Muscle layer of colon (tissue), 2 donors: ENCODE measurements around the gene YBX2.
"Not testable (repeated sequence)": the region's sequence is repeated elsewhere in the genome, so short reads cannot be mapped to it uniquely, and the experiment has no call there.

Experiments used
- H3K27ac ChIP-seq: one replicate; pipeline ENCODE4 v1.7.0; 2013; ENCODE audit warnings: low read depth, mild to moderate bottlenecking, low read length, moderate library complexity
- H3K27me3 ChIP-seq, 2 donors: one replicate each; pipeline ENCODE4 v1.7.0; 2013; ENCODE audit warnings: low read length in 2 of 2, mild to moderate bottlenecking in 2 of 2; ENCODE audit not compliant: insufficient read depth in 2 of 2, control insufficient read depth in 1 of 2
- H3K36me3 ChIP-seq: one replicate; pipeline ENCODE4 v1.7.0; 2013; ENCODE audit warnings: mild to moderate bottlenecking, low read length; ENCODE audit not compliant: insufficient read depth
- H3K4me1 ChIP-seq: one replicate; pipeline ENCODE4 v1.7.0; 2013; ENCODE audit warnings: mild to moderate bottlenecking, low read length; ENCODE audit not compliant: insufficient read depth
- H3K4me3 ChIP-seq, 2 donors: one replicate each; pipeline ENCODE4 v1.7.0; 2013; ENCODE audit warnings: low read length in 2 of 2, low read depth in 1 of 2, mild to moderate bottlenecking in 1 of 2, moderate library complexity in 1 of 2
- H3K9ac ChIP-seq: one replicate; pipeline ENCODE4 v1.7.0; 2013; ENCODE audit warnings: low read length
- H3K9me3 ChIP-seq: one replicate; pipeline ENCODE4 v1.7.0; 2013; ENCODE audit warnings: mild to moderate bottlenecking, low read length
- donor health status: abdominal sarcoma.
- donor health status: Adenocarcinoma of cecum.

YBX2 gene

DNA sequence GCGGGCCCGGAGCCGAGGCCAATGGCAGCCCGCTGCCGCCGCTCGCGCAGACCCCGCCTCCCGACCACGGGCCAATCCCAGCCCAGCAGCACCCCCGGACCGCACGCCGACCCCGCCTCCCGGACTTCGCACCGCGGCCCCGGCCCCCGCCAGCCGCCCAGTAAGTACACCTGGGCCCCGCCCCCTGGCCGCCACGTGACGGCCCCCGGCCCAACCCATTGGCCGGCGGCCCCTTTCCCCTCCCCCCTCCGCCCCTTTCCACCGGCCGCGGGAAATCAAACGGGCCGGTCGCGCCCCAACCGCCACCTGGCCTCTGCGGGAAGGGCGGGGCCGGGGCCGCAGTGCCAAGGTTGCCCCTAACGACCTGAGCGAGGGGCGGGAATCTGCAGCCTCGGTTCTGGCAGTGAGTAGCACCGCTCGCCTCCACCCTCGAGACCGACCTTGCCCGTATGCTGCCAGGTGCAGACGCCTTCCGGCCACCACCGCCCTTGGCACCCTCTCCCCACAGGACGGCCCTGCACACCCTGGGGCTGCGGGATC, at the start of gene YBX2:
TSS of gene YBX2 (minus strand) at position 26 of the 540 bp plus-strand sequence. CDS start 139 bp downstream, outside the sequence.
- Histone ChIP-seq H3K36me3 (no peaks in the 10 kb centered on the region), H3K4me3 (peak within 1 kb of the TSS; percentile 32 to 38), H3K4me1 (peaks cover 51% of the 10 kb centered on the region), H3K27me3 (peaks cover 0 to 22% of the 10 kb centered on the region in 2 donors), H3K9ac (no peak within 1 kb of the TSS), H3K27ac (peak within 1 kb of the TSS; percentile 39), H3K9me3 (no peaks in the 10 kb centered on the region)

DNA sequence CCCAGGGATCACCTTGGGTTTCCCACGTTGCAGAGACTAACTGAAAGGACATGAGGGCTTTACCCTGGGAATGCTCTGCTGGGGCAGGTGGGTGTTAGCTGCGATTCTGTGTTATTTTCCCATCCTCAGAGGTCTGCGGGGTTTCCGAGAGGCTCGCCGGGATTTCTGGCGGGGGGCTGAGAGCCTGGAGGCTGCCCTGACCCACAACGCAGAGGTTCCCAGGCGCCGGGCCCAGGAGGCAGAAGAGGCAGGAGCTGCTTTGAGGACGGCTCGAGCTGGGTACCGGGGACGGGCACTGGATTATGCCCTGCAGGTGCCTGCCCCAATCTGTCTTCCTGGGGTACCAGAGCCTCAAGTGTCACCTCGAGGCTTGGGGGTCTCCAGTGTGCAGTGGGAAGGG, 48.8 kb upstream of the YBX2 start:
- peaks cover 0 to 33% of the 10 kb centered on the region in 2 donors for H3K27me3 ChIP-seq
- H3K27ac ChIP-seq, result no peak overlapping the region
- no peaks in the 10 kb centered on the region for H3K4me1 ChIP-seq
- H3K9ac ChIP-seq, result no peak overlapping the region
- no peaks in the 10 kb centered on the region for H3K9me3 ChIP-seq
- no peaks in the 10 kb centered on the region for H3K36me3 ChIP-seq
- no peak overlapping the region for H3K4me3 ChIP-seq

DNA sequence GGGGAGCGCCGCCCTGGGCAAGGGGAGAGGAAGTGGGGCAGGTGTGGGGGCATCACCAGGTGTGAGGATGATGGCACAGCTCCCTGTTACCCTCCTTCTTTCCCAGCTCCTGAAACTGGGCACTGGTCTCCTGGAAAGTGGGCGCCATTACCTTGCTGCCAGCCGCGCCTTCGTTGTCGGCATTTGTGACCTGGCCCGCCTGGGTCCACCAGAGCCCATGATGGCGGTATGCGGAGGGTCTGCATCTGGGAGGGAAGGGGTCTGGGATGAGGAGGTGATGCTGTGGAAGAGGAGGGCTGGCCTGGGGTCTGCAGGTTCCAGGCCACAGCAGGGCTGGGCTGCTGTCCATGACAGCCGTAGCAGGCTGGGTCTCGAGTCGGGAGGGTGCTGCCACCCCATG, 47.4 kb upstream of the YBX2 start:
- Histone ChIP-seq H3K27ac (no peak overlapping the region), H3K9ac (no peak overlapping the region), H3K4me1 (no peaks in the 10 kb centered on the region), H3K9me3 (no peaks in the 10 kb centered on the region), H3K27me3 (peaks cover 0 to 39% of the 10 kb centered on the region in 2 donors), H3K4me3 (no peak overlapping the region), H3K36me3 (no peaks in the 10 kb centered on the region)

DNA sequence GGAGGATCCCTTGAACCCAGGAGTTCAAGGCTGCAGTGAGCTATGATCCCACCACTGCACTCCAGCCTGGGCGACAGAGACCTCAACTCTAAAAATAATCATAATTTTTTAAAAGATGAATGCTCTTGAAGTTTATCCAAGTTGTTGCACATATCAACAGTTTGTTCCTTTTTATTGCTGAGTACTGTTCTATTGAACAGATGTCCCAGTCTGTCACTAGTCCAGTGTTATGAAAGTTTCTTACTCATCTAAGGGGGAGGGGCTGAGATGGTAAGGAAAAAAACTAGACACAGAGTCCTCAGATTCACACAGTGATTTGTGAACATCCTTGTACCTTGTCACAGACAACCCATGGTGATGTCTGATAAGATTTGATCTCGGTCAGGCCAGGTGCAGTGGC, 45.7 kb upstream of the YBX2 start:
- Histone ChIP-seq H3K9me3 (no peaks in the 10 kb centered on the region), H3K27me3 (peaks cover 0 to 55% of the 10 kb centered on the region in 2 donors), H3K27ac (no peak overlapping the region), H3K4me1 (no peaks in the 10 kb centered on the region), H3K36me3 (no peaks in the 10 kb centered on the region), H3K4me3 (no peak overlapping the region), H3K9ac (no peak overlapping the region)

DNA sequence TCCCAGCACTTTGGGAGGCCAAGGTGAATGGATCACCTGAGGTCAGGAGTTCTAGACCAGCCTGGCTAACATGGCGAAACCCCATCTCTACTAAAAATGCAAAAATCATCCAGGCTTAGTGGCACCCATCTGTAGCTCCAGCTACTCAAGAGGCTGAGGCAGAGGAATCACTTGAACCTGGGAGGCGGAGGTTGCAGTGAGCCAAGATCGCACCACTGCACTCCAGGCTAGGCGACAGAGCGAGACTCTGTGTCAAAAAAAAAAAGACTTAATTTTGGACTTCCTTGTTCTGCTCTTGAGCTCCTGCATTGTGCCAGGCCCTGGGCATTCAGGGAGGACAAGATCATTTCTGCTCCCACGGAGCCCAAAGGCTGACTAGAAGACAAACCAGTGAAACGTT, 43.2 kb upstream of the YBX2 start:
- H3K9ac ChIP-seq, H3K36me3 ChIP-seq, H3K9me3 ChIP-seq, H3K27ac ChIP-seq, H3K4me1 ChIP-seq, H3K4me3 ChIP-seq: not testable (repeated sequence)
- H3K27me3 ChIP-seq, result peaks cover 0 to 47% of the 10 kb centered on the region in 2 donors

DNA sequence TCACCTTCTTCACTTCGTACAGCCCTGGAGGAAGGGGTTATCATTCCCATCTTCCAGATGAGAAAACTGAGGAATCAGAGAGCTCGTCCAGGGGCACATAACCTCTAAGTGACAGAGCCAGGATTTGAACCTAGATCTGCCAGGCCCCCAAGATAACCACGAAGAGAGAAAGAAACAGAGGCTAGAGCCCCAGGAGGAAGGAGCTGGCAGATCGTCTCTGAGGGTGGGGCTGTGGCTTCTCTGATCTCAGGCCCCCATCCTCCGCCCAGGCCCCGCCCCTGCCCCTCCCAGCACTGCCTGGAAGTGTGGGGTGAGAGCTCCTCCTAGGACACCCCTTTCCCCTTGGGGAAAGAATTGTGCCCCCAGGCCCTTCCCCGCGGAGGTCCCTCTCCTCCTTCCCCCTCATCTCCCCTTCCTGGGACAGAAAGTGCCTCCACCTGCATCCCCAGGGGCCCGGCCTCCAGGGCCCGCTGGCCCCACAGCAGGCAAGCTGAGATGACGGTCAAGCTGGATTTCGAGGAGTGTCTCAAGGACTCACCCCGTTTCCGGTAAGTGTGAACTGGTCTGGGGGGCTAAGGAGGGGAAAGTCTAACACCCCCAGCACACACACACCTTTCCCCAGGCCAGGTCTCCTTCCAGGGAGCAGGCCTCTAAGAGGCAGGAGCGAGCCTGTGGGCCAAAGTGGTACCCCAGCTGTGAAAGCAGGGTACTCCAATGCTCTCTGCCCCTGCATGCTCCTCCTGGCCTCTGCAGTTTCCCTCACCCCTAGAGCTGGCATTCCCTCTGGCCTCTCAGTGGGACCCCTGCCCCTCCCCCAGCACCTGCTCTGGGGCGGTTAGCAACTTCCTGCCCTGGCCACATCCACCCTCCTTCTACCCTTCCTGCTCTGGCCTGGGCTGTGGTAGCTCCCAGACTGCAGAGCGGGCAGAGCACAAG, 42.1 kb upstream of the YBX2 start, which contains the start of gene ACAP1:
TSS of gene ACAP1 (plus strand) at position 290 of the 936 bp plus-strand sequence. CDS start at position 496, 206 bp downstream.
- Histone ChIP-seq H3K4me1 (no peaks in the 10 kb centered on the region), H3K9me3 (no peaks in the 10 kb centered on the region), H3K27me3 (peaks cover 0 to 42% of the 10 kb centered on the region in 2 donors), H3K4me3 (no peak within 1 kb of the TSS), H3K27ac (no peak within 1 kb of the TSS), H3K9ac (no peak within 1 kb of the TSS), H3K36me3 (no peaks in the 10 kb centered on the region)

DNA sequence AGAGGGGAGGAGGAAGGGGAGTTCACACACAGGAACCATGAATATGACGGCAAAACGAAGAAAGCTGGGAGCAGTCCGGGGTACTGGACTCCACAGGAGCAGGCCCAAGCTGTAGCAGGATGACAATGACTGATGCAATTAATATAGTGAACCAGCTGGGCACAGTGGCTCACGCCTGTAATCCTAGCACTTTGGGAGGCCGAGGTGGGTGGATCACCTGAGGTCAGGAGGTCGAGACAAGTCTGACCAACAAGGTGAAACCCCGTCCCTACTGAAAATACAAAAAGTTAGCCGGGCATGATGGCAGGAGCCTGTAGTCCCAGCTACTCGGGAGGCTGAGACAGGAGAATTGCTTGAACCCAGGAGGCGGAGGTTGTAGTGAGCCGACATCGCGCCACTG, 41.3 kb upstream of the YBX2 start:
- not testable (repeated sequence) for H3K4me3 ChIP-seq, H3K9me3 ChIP-seq, H3K36me3 ChIP-seq, H3K4me1 ChIP-seq, H3K9ac ChIP-seq, H3K27ac ChIP-seq
- peaks cover 0 to 35% of the 10 kb centered on the region in 2 donors for H3K27me3 ChIP-seq

DNA sequence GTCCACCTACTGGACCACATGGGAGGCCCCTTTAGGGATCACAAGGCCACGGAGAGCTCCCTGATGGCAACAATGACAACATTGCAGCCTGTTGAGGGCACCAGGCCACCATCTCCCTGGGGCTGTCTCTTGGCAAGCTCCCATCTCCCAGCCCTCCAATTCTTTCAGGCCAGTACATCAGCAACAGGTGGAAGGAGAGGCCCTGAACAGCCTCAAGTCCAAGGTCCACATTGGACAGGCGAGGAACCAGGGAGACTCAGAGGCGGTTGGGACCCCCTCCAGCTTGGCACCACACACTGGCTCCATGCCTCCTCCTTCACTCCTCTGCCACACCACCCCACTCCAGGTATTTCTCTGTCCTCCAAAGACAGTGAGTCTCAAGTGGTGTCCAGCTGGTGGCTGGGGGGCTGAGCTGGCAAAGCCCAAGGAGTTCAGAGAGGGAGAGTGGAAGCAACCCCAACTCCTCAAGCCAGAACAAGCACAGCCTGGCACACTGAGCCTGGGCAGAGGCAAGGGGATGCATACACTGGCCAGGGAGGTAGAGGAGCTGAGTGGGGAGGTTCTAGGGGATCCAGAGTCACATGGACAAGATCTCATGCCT, 40.6 kb upstream of the YBX2 start:
- H3K4me1 ChIP-seq, result peaks cover 8% of the 10 kb centered on the region
- no peak overlapping the region for H3K4me3 ChIP-seq
- H3K36me3 ChIP-seq, result no peaks in the 10 kb centered on the region
- no peaks in the 10 kb centered on the region for H3K9me3 ChIP-seq
- H3K27me3 ChIP-seq, result peaks cover 0 to 31% of the 10 kb centered on the region in 2 donors
- no peak overlapping the region for H3K27ac ChIP-seq
- H3K9ac ChIP-seq, result no peak overlapping the region

DNA sequence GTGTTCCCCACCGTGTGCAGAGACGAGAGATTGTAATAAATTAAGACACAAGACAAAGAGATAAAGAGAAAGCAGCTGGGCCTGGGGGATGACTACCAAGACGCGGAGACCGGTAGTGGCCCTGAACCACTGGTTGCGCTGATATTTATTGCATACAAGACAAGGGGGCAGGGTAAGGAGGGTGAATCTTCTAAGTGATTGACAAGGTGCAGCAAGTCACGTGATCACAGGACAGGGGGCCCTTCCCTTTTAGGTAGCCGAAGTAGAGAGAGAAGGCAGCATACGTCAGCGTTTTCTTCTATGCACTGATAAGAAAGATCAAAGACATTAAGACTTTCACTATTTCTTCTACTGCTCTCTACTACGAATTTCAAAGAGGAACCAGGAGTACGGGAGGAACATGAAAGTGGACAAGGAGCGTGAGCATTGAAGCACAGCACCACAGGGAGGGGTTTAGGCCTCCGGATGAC, 38.2 kb upstream of the YBX2 start:
- H3K36me3 ChIP-seq, H3K9ac ChIP-seq, H3K4me3 ChIP-seq, H3K9me3 ChIP-seq, H3K27ac ChIP-seq: not testable (repeated sequence)
- H3K27me3 ChIP-seq, result peaks cover 0 to 24% of the 10 kb centered on the region in 2 donors
- H3K4me1 ChIP-seq, result peaks cover 20% of the 10 kb centered on the region

DNA sequence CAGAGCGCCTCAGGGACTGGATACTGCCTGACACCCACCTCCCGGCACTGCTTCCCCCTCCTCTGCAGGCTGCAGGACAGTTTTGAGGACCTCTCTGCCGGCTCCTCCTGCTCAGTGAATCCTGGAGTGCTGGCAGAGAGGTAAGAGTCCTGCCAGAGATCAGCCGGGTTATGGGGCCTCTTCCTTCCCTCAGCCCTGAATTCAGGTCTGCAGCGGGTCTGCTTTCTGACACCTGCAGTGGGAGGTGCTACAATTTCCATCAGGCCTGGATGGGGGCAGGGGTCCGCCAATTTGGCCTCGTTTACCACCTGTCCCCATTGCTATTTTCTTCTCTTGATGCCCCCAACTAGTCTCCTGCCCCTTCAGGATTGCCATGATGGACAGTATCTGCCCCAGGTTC, 37.7 kb upstream of the YBX2 start:
- no peak overlapping the region for H3K9ac ChIP-seq
- peaks cover 1% of the 10 kb centered on the region for H3K36me3 ChIP-seq
- peaks cover 0 to 21% of the 10 kb centered on the region in 2 donors for H3K27me3 ChIP-seq
- H3K4me3 ChIP-seq, result no peak overlapping the region
- no peak overlapping the region for H3K27ac ChIP-seq
- H3K4me1 ChIP-seq, result peaks cover 21% of the 10 kb centered on the region
- H3K9me3 ChIP-seq, result no peaks in the 10 kb centered on the region

DNA sequence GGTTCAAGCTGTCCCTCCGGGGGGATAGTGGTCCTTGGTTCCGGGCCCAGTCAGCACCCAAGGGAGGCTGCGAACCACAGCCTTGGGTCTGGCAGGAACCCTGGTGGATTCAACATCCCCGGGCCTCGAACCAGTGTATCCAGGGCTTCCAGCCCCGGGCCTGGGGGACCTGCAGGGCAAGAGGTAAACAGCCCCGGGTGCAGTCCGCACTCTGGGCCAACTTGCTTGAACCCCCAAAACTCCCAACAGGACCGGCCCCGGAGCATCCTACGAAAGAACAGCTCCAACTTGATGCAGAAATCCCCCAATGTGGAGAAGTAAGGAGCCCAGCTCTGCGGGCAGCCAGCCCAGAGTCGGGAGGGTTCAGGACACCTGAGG, 36.2 kb upstream of the YBX2 start:
- H3K4me1 ChIP-seq, result peaks cover 21% of the 10 kb centered on the region
- H3K4me3 ChIP-seq, result peak overlapping the region; percentile 68 to 98
- H3K27ac ChIP-seq, result peak overlapping the region; percentile 98
- peaks cover 0 to 6% of the 10 kb centered on the region in 2 donors for H3K27me3 ChIP-seq
- no peaks in the 10 kb centered on the region for H3K9me3 ChIP-seq
- H3K9ac ChIP-seq, result peak overlapping the region; percentile 47
- H3K36me3 ChIP-seq, result peaks cover 14% of the 10 kb centered on the region
